K562 (cell line): ENCODE data around the gene TENM3. TPM values are rescaled to one million over a fixed set of nuclear protein-coding genes. Genes with fewer than 3 reads are reported as not detected.

Experiments used
- ATAC-seq: fragments of 200-7000 bp; cut with Tn5 transposase; 3 replicates; pipeline ENCODE4 v1.9.1; 2020; ENCODE audit warnings: moderate library complexity
- BruUV-seq: library from RNA; stranded (reverse); fragments of 400-500 nt; replicated peaks from 2 replicates; lab custom pipeline; 2021; lab: Mats Ljungman, UMichigan
- CTCF ChIA-PET: fragments of 300-600 bp; formaldehyde crosslinking; extraction: SDS; loops from one replicate; lab custom pipeline; 2021; ENCODE audit warnings: low intra/inter-chr PET ratio; lab: Yijun Ruan, JAX
- POLR2A ChIA-PET: fragments of 300-600, 350-650 bp; sonication (Branson Sonifier 250); formaldehyde crosslinking; extraction: SDS; loops from one replicate; lab custom pipeline; 2021; ENCODE audit warnings: antibody characterized with exemption, inconsistent platforms; lab: Yijun Ruan, JAX
- DNase-seq, 4 experiments: peaks; one replicate each; pipeline versions ENCODE4 v3.0.0 to v3.0.0-alpha.2; 2011 to 2018; ENCODE audit warnings: low spot score in 3 of 4, mixed read lengths in 3 of 4; ENCODE audit errors: extremely low read depth in 1 of 4
- FAIRE-seq: peaks from 2 replicates; lab custom pipeline; 2011; peaks lifted over from hg19 to GRCh38; lab: Jason Lieb, UNC
- H2AFZ ChIP-seq: 2 replicates; pipeline ENCODE4 v1.6.0; 2011; ENCODE audit warnings: low read depth, low read length, control low read depth, inconsistent platforms
- H3K27ac ChIP-seq: fragments of 200-600 bp; 3 replicates; pipeline ENCODE4 v1.8.0; 2011; ENCODE audit warnings: low read depth, mild to moderate bottlenecking, control low read depth, inconsistent platforms, low read length, moderate library complexity, mixed read lengths; ENCODE audit errors: extremely low read depth
- H3K27me3 ChIP-seq, 2 experiments: fragments of 300-600 bp in 1 of 2; 2 replicates in 1 of 2; 3 replicates in 1 of 2; pipeline versions ENCODE4 v1.6.0 to v1.8.0; 2011; ENCODE audit warnings: inconsistent platforms in 2 of 2, low read length in 2 of 2, mild to moderate bottlenecking in 1 of 2, mixed read lengths in 1 of 2, moderate library complexity in 1 of 2; ENCODE audit not compliant: control insufficient read depth in 2 of 2, insufficient read depth in 2 of 2
- H3K36me3 ChIP-seq: fragments of 300-600 bp; 3 replicates; pipeline ENCODE4 v1.8.0; 2011; ENCODE audit warnings: mild to moderate bottlenecking, low read length, inconsistent platforms; ENCODE audit not compliant: control insufficient read depth, insufficient read depth
- H3K4me1 ChIP-seq, 2 experiments: fragments of 200-600 bp in 1 of 2; replicated peaks in 1 of 2; 2 replicates in 1 of 2; 3 replicates in 1 of 2; pipeline versions ENCODE4 v1.5.1 to v1.8.0; 2011; ENCODE audit warnings: inconsistent platforms in 2 of 2, low read length in 2 of 2, mild to moderate bottlenecking in 1 of 2, mixed read lengths in 1 of 2, moderate library complexity in 1 of 2; ENCODE audit not compliant: control insufficient read depth in 2 of 2, insufficient read depth in 2 of 2
- H3K4me2 ChIP-seq: 2 replicates; pipeline ENCODE4 v1.6.1; 2011; ENCODE audit warnings: low read length, control low read depth, inconsistent platforms, mixed read lengths; ENCODE audit not compliant: insufficient read depth
- H3K4me3 ChIP-seq: fragments of 200-600 bp; sonication (generic), shearing (Covaris generic); 2 replicates; pipeline ENCODE4 v1.5.1; 2016; ENCODE audit warnings: control low read depth, inconsistent platforms
- H3K79me2 ChIP-seq: fragments of 200-600 bp; 3 replicates; pipeline ENCODE4 v1.8.0; 2011; ENCODE audit warnings: low read length, inconsistent platforms; ENCODE audit not compliant: control insufficient read depth, insufficient read depth
- H3K9ac ChIP-seq, 2 experiments: 2 replicates each; pipeline versions ENCODE4 v1.6.0 to v1.6.1; 2011; ENCODE audit warnings: low read depth in 2 of 2, low read length in 2 of 2, control low read depth in 1 of 2, inconsistent platforms in 1 of 2, mild to moderate bottlenecking in 1 of 2, mixed read lengths in 1 of 2; ENCODE audit not compliant: insufficient read depth in 1 of 2
- H3K9me1 ChIP-seq: one replicate; pipeline ENCODE4 v1.6.0; 2011; ENCODE audit warnings: inconsistent platforms, mild to moderate bottlenecking, low read length, moderate library complexity; ENCODE audit not compliant: control insufficient read depth, insufficient read depth
- H3K9me3 ChIP-seq: replicated peaks from 2 replicates; pipeline ENCODE4 v1.5.1; 2011; ENCODE audit warnings: low read depth, low read length, inconsistent platforms; ENCODE audit not compliant: control insufficient read depth, insufficient read depth
- H4K20me1 ChIP-seq: replicated peaks from 2 replicates; pipeline ENCODE4 v1.6.1; 2011; ENCODE audit warnings: low read length, inconsistent platforms, mixed read lengths; ENCODE audit not compliant: control insufficient read depth, insufficient read depth
- EWSR1 ChIP-seq: fragments of 450-650 bp; IDR thresholded peaks from 2 replicates; pipeline ENCODE4 v1.6.1; 2018; ENCODE audit warnings: borderline replicate concordance, mild to moderate bottlenecking, low read depth, moderate library complexity; ENCODE audit not compliant: partially characterized antibody
- FOXP1 ChIP-seq: sonication (generic); formaldehyde crosslinking; IDR thresholded peaks from 2 replicates; pipeline ENCODE4 v1.8.0; 2022; ENCODE audit warnings: mild to moderate bottlenecking, missing genetic modification reagents
- HDAC3 ChIP-seq: fragments of 450-650 bp; IDR thresholded peaks from 2 replicates; pipeline ENCODE4 v1.6.1; 2018; ENCODE audit warnings: borderline replicate concordance, mild to moderate bottlenecking, moderate library complexity; ENCODE audit not compliant: partially characterized antibody
- NCOA1 ChIP-seq: fragments of 450-650 bp; IDR thresholded peaks from 2 replicates; pipeline ENCODE4 v1.6.1; 2016; ENCODE audit warnings: low read depth
- RBM39 ChIP-seq: fragments of 200-400 bp; formaldehyde crosslinking; optimal IDR thresholded peaks from 2 replicates; pipeline ENCODE3; 2018; ENCODE audit warnings: low read depth, low read length
- SREBF2 ChIP-seq: sonication (generic); formaldehyde crosslinking; IDR thresholded peaks from 2 replicates; pipeline ENCODE4 v1.4.0; 2020; ENCODE audit warnings: mild to moderate bottlenecking, missing genetic modification reagents
- XRCC4 ChIP-seq: IDR thresholded peaks from one replicate; pipeline ENCODE4 v1.6.1; 2011; ENCODE audit not compliant: insufficient read depth, insufficient read length; ENCODE audit errors: extremely low read depth
- ZNF79 ChIP-seq: fragments of 250-450 bp; sonication (Bioruptor Pico); IDR thresholded peaks from 2 replicates; pipeline ENCODE4 v1.4.0; 2020; ENCODE audit warnings: low read depth, mild to moderate bottlenecking, moderate library complexity
- WGBS: fragments of 100-300 bp; shearing (Covaris generic); methylation state at CpG from one replicate; pipeline ENCODE4 v1.1.6; 2016; ENCODE audit warnings: low coverage, mixed read lengths; ENCODE audit not compliant: insufficient coverage; ENCODE audit errors: missing lambda C conversion rate; 5-methylcytosine and 5-hydroxymethylcytosine counted together
- in situ Hi-C: fragments of 300-500 bp; cut with MboI; formaldehyde crosslinking; loops from 4 replicates; pipeline ENCODE4 v1.15.0; 2018; ENCODE audit warnings: inconsistent platforms, mixed read lengths
- intact Hi-C: fragments of 100-400 bp; cut with micrococcal nuclease; formaldehyde crosslinking; loops from 2 replicates; pipeline ENCODE4 v1.14.2; 2022
- polyA plus RNA-seq, 8 experiments: library from polyadenylated mRNA; depleted of rRNA in 4 of 8; stranded (reverse) in 5 of 8; unstranded in 3 of 8; fragments of >200 nt; fragmentation: Nextera tagmentation in 2 of 8; fragmentation: Illumina TruSeq in 1 of 8; extraction: Ambion mirVana in 2 of 8; extraction: Trizol in 1 of 8; gene quantifications; 2 replicates each; pipeline versions ENCODE4 v1.2.1 to v1.2.3, GENCODE V29; 2011 to 2014; ENCODE audit warnings: inconsistent platforms in 1 of 8, missing spikeins in 1 of 8
- total RNA-seq, 7 experiments: library from RNA; depleted of rRNA in 6 of 7; stranded (reverse); fragments of >200 nt in 6 of 7; fragmentation: Illumina TruSeq in 2 of 7; extraction: Trizol in 2 of 7; gene quantifications; 2 replicates each; pipeline versions ENCODE4 v1.2.1 to v1.2.3, GENCODE V29; 2011 to 2021; ENCODE audit warnings: low replicate concordance in 1 of 7
- TF ChIP-seq, protein P1 (sequence below): sonication (generic); formaldehyde crosslinking; IDR thresholded peaks from 2 replicates; pipeline ENCODE4 v1.8.0; 2022; ENCODE audit warnings: mild to moderate bottlenecking, missing genetic modification reagents
- TF ChIP-seq, protein P2 (sequence below): fragments of 250-450 bp; sonication (Bioruptor Pico); IDR thresholded peaks from 2 replicates; pipeline ENCODE4 v1.6.1; 2021; ENCODE audit warnings: mild to moderate bottlenecking
- TF ChIP-seq, protein P3 (sequence below), 2 experiments: fragments of 450-650 bp in 1 of 2; IDR thresholded peaks; 2 replicates each; pipeline ENCODE4 v1.6.1; 2011 to 2017; ENCODE audit warnings: low read depth in 2 of 2, antibody characterized with exemption in 1 of 2, borderline replicate concordance in 1 of 2, low read length in 1 of 2, mild to moderate bottlenecking in 1 of 2, mixed read lengths in 1 of 2; ENCODE audit not compliant: control insufficient read depth in 1 of 2
- TF ChIP-seq, protein P4 (sequence below): sonication (generic); formaldehyde crosslinking; IDR thresholded peaks from 2 replicates; pipeline ENCODE4 v1.9.0; 2022; ENCODE audit warnings: mild to moderate bottlenecking, missing genetic modification reagents
- TF ChIP-seq, protein P5 (sequence below): fragments of 450-650 bp; formaldehyde crosslinking; IDR thresholded peaks from 2 replicates; pipeline ENCODE4 v1.4.0; 2022; ENCODE audit warnings: missing genetic modification characterization

TENM3 gene
- total and polyA plus RNA-seq, 9 of the 15 experiments (the other 6 are each of a cell fraction or from before 2014, with no cell fraction given) = 0.01 to 0.02 TPM; not detected in 7

DNA sequence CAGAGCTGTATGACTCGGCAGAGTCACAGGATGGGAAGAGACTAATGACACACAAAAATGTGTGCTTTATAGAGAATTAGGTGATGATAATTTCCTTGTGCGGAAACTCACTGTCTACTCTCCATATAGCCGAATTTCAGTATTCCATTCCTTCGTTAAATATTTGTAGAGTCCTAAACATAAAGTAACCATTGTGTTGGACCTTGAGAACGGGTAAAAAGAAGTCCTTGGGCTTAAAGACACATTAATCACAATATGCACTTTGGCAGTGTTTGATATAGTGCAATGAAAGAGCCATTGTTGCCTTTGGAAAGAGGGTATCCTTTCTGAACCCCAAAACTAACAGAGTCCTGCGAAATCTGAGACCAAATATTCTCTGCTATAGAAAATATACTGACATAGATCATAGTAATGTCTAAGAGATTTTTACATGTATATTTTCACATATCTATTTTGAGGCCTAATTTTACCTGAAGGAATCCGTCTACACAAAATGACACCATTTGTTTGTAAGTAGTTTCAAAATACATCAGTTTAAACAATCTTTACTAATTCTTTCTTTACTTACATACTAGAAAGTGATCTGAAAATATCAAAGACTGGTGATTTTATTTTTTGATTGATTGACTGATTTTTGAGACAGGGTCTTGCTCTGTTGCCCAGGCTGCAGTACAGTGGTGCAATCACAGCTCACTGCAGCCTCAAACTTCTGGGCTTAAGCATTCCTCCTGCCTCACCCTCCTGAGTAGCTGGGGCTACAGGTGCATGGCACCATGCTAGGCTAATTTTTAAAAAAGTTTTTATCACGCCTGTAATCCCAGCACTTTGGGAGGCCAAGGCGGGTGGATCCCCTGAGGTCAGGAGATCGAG, 377.1 kb downstream of the TENM3 start:
- intact Hi-C loops = no loop called here
- FAIRE-seq = no peak
- TF ChIP-seq, protein P1, sequence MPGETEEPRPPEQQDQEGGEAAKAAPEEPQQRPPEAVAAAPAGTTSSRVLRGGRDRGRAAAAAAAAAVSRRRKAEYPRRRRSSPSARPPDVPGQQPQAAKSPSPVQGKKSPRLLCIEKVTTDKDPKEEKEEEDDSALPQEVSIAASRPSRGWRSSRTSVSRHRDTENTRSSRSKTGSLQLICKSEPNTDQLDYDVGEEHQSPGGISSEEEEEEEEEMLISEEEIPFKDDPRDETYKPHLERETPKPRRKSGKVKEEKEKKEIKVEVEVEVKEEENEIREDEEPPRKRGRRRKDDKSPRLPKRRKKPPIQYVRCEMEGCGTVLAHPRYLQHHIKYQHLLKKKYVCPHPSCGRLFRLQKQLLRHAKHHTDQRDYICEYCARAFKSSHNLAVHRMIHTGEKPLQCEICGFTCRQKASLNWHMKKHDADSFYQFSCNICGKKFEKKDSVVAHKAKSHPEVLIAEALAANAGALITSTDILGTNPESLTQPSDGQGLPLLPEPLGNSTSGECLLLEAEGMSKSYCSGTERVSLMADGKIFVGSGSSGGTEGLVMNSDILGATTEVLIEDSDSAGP (CRISPR knock-in tag) = no peak
- TF ChIP-seq XRCC4 (no peak), FOXP1 (CRISPR knock-in tag) (no peak), SREBF2 (no peak), ZNF79 (CRISPR knock-in tag) (no peak), NCOA1 (no peak), RBM39 (no peak), HDAC3 (no peak), EWSR1 (no peak)
- TF ChIP-seq, protein P2, sequence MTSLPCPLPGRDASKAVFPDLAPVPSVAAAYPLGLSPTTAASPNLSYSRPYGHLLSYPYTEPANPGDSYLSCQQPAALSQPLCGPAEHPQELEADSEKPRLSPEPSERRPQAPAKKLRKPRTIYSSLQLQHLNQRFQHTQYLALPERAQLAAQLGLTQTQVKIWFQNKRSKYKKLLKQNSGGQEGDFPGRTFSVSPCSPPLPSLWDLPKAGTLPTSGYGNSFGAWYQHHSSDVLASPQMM = no peak
- TF ChIP-seq, protein P3, sequence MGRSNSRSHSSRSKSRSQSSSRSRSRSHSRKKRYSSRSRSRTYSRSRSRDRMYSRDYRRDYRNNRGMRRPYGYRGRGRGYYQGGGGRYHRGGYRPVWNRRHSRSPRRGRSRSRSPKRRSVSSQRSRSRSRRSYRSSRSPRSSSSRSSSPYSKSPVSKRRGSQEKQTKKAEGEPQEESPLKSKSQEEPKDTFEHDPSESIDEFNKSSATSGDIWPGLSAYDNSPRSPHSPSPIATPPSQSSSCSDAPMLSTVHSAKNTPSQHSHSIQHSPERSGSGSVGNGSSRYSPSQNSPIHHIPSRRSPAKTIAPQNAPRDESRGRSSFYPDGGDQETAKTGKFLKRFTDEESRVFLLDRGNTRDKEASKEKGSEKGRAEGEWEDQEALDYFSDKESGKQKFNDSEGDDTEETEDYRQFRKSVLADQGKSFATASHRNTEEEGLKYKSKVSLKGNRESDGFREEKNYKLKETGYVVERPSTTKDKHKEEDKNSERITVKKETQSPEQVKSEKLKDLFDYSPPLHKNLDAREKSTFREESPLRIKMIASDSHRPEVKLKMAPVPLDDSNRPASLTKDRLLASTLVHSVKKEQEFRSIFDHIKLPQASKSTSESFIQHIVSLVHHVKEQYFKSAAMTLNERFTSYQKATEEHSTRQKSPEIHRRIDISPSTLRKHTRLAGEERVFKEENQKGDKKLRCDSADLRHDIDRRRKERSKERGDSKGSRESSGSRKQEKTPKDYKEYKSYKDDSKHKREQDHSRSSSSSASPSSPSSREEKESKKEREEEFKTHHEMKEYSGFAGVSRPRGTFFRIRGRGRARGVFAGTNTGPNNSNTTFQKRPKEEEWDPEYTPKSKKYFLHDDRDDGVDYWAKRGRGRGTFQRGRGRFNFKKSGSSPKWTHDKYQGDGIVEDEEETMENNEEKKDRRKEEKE (IDR thresholded peaks at IDR 0.05; ENCODE audit: borderline replicate concordance in 1 of 2, control insufficient read depth in 1 of 2, low read depth in 2 of 2, low read length in 1 of 2) = no peak
- TF ChIP-seq, protein P4, sequence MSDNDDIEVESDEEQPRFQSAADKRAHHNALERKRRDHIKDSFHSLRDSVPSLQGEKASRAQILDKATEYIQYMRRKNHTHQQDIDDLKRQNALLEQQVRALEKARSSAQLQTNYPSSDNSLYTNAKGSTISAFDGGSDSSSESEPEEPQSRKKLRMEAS (CRISPR knock-in tag) = no peak
- TF ChIP-seq, protein P5, sequence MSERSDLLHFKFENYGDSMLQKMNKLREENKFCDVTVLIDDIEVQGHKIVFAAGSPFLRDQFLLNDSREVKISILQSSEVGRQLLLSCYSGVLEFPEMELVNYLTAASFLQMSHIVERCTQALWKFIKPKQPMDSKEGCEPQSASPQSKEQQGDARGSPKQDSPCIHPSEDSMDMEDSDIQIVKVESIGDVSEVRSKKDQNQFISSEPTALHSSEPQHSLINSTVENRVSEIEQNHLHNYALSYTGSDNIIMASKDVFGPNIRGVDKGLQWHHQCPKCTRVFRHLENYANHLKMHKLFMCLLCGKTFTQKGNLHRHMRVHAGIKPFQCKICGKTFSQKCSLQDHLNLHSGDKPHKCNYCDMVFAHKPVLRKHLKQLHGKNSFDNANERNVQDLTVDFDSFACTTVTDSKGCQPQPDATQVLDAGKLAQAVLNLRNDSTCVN = no peak

More for the DNA sequence above, 377.1 kb downstream of the TENM3 start:
- H3K4me2 ChIP-seq = no peak overlapping the region
- DNase-seq (no peak), ATAC-seq (no peak)
- whole genome bisulfite sequencing = 1% methylated on average over 10 of the region's 10 CpGs
- no peaks in the 10 kb centered on the region for H3K79me2 ChIP-seq
- H3K27me3 ChIP-seq = peaks cover 0 to 17% of the 10 kb centered on the region in 2 experiments; a peak in 4 of 5 replicates
- no peak overlapping the region for H2AFZ ChIP-seq
- no peaks in the 10 kb centered on the region for H3K36me3 ChIP-seq
- in situ Hi-C loops = no loop called here
- no peaks in the 10 kb centered on the region for H4K20me1 ChIP-seq
- H3K27ac ChIP-seq = no peak overlapping the region
- no peaks in the 10 kb centered on the region for H3K4me1 ChIP-seq
- BruUV-seq = no TSS peak
- ChIA-PET CTCF (no interaction called here), POLR2A (interaction anchor here (0.6 kb wide), 1 partner anchor 10 kb away, joined by 3 read pairs; no protein-coding TSS in a partner anchor)
- H3K9me3 ChIP-seq = no peaks in the 10 kb centered on the region
- no peak overlapping the region for H3K9ac ChIP-seq
- no peaks in the 10 kb centered on the region for H3K9me1 ChIP-seq
- no peak overlapping the region for H3K4me3 ChIP-seq
